Heart left ventricle (tissue), 13 donors: ENCODE measurements around the gene MSGN1.

ENCODE experiments used
- CTCF ChIP-seq, 12 donors: fragments of 200-600 bp; sonication (generic) in 4 of 12; IDR thresholded peaks; one replicate each; pipeline versions ENCODE4 v1.5.0 to v1.8.0; 2018 to 2022; ENCODE audit warnings: antibody characterized with exemption in 12 of 12, mild to moderate bottlenecking in 5 of 12
- POLR2A ChIP-seq, 2 donors: fragments of 450-650 bp; IDR thresholded peaks; one replicate each; pipeline ENCODE4 v1.6.1; 2017; ENCODE audit warnings: antibody characterized with exemption in 2 of 2, mild to moderate bottlenecking in 2 of 2, moderate library complexity in 2 of 2
- donor health status: ischemic (EF 13 %, LVEDD 7.1; RV severe dilation, severe dysfunction).
- donor health status: DM: no; HTN: yes; CAD: no.
- donor health status: DM: no; HTN: no; CAD: no.
- donor health status: ischemic (EF 25% LVEDD 6.9; RV normal size, moderate dysfunction).
- donor health status: ischemic (EF 25% LVEDD 5.7; RV mildly dilated, moderate dysfunction).
- donor health status: ischemic (EF 35%, LVEDD 5.7; RV mildly dilated, moderate dysfunction).
- donor health status: nonischemic (EF 11% LVEDD 7.7; RV severe dilation, severe dysfunction).
- donor health status: DM: yes; HTN: yes; CAD: no.
- donor health status: PGD.
- donor health status: ischemic (EF 29% LVEDD 5.4; RV normal size, mild dysfunction).
- donor health status: nonischemic (EF 23%, LVEDD 6.1; RV moderate dilation, normal function).

- TF ChIP-seq CTCF (IDR thresholded peaks at IDR 0.05) (no peak), POLR2A (IDR thresholded peaks at IDR 0.05) (no peak)
These were observed 37.5 kb downstream of the MSGN1 start for GRCh38 chr2:17853799-17854198.
